ENCODE measurements around the gene ZNF438.

The ZNF438 gene

DNA sequence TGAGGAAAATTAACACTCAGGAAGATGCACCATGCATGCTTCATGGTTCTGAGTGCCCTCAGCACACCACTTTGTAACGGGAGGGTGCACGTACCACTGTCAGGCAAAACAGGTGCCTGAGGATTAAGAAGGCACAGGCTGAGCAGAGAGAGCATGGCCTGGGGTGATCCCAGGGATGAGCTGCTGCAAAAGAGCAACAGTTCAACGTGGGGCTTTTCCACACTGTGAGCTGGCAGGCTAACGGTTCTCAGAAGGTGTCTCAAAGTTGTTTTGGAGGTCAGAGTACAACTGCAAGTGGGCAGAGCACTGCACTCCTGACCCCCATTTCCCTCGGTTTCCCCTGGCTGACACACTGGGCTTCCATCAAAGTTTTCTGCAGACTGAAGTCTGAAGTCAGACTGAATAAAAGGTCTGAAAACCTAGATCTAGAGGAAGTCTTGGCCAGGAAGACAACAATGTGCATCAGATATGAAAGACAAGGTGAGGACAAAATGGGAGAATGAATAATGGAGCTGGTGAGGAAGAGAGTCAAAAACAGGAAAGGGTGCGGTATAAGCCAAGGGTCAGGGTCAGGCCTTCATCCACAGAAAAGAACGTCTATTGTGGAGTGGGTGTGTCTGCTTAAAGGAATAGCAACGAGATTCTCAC, 20.5 kb downstream of the ZNF438 start:
- DNase-seq: no peak

DNA sequence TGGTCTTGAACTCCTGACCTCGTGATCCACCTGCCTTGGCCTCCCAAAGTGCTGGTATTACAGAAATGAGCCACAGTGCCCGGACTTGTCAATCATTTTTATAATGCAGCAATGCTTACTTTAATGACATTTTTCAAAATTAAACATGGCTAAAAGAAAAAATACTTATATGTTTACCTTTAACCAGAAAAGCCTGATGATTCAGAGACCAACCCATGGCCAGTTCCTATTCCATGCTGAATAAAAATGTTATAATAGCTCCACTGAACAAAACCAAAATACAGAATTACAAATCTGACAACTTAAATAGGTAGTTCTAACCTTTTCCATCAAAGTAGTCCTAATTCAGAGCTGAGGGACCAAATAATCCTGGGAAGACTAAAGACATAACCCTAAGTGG, 21.6 kb downstream of the ZNF438 start:
- no peak for DNase-seq

DNA sequence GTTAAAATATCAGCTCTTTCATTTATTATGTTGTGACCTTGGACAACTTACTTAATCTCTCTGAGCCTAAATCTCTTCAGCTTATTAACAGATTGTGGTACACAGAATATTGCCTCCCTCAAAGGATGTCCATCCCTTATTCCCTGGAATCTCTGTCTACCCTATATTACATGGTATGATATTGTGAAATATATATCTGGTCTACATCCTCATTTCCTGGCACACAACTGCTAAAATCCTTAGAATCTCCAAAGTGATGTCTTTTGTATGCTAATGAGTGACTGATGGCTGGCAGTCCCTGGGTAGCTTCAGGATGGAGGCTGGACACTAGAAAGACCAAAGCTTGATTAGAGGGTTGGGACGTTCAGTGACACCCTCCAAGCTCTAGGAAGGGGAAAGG, 25.8 kb downstream of the ZNF438 start:
- no peak for DNase-seq

DNA sequence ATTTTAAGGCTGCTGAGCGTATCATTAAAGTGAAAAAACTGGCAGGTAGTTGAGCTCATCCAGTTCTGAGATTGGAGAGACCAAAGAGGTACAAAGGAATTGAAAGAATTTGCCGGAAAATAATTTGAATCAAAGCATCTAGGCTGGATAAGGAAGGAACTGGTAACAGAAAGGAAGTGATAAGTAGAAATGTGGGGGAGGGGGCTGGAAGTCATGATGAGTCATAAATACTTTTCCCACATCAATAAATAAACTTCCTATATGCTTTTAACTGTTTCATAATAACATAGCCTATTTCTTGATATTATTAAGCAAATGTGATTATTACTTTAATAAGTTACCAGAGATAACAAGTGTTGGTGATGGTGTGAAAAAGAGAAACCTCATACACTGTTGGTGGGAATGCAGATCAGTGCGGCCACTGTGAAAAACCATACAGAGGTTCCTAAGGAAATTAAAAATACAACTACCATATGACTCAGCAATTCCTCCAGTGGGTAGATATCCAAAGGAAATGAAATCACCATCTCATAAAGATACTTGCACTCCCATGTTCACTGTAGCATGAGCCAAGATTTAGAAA, 27.0 kb downstream of the ZNF438 start:
- DNase-seq: no peak

DNA sequence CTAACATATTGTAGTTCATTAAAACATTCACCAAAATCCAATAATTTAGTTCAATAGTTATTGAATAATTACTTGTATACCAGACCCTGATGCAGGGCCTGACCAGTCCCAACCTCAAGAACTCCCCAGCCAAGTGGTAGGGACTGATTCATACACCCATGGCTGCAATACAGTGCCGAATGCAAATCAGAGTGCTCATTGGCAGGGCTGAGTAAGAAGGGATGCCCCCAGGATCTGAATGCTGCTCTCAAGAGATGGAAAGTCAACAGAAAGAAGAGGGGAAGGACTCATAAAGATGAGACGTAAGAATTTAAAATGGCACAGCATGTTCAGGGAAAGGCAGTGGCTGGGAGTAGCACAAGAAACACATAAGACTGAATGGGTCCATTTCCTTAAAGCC, 29.9 kb downstream of the ZNF438 start:
- DNase-seq: no peak

DNA sequence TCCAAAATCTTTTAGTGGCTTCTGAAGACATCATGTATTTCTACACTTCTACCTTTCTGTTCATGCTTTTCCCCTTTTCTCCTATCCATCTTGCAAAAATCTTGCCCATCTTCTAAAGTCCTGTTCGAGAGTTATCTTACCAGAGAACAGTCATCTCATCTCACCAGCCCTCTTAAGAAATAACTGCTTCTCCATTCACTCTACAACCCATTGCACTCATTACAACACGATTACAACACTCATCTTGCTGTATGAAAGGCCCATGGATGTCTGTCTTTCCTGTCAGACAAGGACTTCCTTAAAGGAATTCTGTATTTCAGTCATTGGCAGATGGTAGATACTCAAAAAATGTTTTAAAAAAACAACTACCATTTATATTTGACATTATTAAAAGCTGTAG, 30.8 kb downstream of the ZNF438 start:
- no peak for DNase-seq

DNA sequence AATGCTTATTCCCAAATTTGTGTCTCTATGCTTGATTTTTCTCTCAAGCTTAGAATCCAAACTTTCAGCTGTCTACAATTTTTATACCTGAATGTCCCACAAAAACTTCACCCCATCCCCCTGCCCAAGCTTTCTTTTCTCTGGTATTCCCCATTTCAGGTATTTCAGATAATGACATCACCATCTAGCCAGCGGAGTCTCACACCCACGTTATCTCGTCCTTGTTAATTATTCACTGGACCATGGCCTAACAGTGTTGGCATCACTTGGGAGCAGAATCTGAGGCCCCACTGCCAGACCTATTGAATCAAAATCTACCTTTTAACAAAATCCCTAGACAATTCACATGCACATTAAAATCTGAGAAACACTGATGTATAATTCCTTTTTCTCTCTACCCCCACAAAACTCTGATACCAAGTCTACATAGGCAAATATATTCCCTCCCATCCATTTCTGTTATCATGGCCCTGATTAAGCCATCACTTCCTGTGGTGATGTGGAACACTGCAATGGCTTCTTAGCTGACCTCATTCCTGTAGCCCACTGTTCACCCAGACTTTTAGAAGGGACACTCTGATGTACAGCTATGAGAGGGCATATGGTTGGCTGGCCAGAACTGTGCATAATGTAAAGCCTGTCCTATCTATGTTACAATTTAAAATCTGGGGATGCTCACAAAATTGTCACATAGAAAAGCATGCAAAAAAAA, 31.4 kb downstream of the ZNF438 start:
- DNase-seq: no peak

DNA sequence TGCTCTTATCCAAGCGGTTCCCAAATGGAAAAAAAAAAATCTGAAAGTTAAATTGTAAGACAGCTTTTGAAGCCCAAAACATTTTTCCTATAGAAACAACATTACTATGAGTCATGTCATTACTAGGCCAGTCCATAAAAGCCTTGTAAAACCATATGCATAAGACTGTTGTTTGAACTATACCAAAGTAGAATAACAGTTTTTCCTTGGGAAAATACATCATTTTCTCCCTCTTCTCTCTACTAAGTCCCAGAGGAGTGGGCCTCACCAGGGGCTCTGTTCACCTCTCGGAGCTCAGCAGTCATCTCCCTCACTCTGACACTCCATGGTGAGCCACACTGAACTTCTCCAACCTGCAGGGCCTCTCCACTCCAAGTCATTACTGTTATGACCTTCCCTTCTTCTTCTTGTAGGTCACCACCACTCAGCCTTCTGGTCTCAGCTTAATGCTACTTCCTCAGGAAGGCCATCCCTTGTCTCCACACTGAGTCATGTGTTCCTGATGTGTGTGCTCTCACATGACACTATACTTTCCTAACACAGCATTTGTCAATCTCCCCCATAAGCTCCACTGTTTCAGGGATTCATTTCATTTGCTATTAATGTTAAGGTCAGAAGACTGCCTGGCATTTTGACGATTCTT, 32.5 kb downstream of the ZNF438 start:
- no peak for DNase-seq

DNA sequence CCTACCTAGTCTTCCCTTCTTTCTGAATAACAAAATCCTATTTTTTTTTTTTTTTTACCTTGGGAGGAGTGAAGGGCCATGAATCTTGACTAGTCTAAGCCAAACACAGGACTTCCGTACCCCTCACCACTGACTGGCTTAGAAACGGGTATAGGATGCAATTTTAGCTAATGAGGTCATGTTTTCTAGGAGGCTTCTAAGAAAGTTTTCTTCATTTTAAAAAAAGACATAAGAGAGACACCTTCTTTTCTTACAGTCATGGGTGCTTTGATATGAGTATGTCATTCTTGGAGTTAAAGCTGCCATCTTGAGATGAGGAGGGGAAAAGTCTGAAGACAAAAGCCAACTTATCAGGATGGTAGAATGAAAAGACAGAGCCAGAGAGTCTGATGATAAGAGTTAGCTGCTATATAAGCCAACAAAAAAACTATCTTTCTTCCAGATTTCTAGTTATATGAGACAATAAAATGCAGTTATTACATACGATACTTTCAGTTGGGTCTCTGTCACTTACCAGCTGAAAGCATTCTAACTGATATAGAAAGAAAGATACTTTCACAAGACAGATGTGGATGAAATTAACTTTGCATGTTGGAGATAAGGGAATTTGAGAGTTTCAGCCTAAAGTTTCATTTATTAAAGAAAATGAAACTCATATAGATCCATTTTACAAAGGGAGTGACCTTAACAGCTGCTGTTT, 34.0 kb downstream of the ZNF438 start:
- DNase-seq: no peak

DNA sequence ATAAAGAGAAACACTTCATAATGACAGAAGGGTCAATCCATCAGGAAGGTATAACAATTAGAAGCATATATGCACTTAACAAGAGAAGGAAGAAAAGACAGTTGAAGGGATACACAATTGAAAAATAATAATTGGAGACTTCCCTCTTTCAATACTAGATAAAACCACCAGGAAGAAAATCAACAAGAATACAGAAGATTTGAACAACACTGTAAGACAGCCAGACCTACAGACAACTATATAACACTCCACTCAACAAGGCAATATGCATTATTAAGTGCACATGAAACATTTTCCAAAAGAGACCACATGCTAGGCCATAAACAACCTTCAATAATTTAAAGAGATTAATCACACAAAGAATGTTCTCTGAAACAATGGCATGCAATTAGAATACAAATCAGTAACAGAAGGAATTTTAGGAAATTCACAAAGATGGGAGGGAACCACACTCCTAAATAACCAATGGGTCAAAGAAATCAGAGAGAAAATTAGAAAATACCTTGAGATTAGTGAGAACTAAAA, 35.1 kb downstream of the ZNF438 start:
- DNase-seq: no peak

DNA sequence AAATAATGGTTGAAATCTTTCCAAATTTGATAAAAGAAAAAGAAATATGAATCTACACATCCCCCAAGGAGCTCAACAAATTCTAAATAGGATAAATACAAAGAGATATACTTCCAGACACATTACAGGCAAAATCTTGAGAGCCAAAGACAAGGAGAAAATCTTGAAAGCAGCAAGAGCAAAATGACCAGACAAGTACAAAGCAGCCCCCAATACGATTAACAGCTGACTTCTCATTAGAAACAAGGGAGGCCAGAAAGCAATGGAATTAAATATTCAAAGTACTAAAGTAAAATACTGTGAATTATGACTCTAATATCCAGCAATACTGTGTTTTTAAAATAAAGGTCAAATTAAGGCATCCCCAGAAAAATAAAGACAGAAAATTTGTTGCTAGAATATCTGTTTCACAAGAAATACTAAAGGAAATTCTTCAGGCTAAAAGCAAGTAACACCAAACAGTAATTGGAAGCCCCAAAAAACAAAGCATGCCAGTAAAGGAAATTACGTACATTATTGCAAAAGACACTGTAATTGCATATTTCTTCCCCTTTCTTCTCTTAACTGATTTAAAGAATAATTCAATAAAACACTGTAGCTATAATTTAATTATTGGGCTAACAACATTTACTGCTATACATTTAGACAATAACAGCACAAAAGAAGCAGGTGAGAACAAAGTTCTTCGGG, 36.4 kb downstream of the ZNF438 start:
- DNase-seq: no peak

DNA sequence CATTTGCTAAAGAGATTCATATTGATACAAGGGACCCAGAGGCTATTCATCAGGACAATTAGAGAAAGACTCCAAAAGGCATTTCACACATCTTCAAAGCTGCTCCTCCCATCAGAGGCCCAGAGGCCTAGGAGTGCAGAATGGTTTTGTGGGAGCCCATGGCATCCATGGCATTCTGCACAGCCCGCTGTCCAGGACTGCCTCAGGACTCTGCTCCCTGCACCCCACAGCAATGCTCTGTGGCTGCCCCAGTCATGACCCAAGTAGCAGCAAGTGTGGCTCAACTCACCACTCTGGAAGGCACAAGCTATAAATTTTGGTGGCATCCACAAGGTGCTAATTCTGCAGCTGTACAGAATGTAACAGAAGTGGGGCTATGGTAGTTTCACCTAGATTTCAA, 38.5 kb downstream of the ZNF438 start:
- no peak for DNase-seq

DNA sequence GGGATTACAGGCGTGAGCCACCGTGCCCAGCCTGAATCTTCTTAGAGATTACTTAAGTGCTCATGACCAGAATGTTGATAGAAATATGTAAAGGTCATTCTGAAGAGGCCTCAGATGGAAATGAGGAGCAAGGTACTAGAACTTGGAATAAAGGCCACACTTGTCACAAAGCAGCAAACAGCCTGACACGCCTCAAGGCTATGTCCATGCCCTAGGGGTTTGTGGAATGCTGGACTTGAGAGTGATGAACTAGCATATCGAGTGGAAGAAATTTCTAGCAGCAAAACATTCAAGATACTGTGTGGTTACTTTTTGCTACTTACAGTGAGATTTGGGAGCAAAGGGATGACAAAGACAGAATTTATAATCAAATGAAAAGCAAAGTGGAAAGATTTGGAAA, 39.0 kb downstream of the ZNF438 start:
- DNase-seq: no peak

DNA sequence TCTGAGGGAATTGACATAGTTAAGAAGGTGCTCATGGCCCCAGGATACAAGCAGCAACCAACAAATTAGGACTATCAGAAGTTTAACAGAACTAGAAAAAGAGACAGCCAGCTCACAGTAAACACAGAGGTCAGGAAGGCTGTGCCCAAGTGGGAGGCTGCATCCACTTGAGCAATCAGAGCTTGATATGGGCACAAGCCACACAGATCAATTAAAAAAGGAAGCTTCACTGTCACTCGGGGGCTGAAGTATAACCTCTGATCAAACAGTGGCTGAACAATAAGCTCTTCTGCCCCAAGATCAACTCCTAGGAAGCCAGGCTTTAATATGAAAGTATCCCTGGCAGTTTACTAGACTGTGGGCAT, 40.0 kb downstream of the ZNF438 start:
- no peak for DNase-seq

DNA sequence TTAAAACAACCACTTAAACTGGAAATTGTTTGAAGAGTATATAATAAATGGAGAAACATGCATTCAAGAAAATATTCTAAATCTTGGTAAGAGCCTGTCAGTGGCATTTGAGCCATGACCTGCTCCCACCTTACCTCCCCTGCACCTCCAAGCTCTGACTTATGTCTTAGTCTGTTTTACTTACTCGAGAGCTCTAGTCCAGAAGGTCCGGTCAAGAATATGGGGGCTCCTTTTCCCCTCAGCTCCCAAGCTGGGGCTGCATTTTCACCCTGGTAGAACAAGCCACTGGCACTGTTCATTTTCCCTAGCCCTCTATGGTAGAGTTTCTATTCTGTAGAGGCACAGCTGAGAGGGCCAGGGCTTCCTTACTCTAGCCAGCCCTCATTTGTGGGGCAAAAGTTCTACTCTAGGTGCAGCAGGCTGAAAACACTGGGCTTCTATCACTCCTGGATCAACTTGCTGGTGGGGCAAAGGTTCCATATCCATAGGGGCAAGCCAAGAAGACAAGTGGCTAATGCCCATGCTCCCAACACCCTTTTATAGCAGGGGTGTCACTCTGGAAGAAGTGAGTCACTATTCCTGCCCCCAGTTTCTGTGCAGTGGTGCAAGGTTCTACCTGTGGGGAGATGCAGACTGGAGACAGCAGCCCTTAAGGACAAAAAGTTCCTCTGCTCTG, 40.6 kb downstream of the ZNF438 start:
- no peak for DNase-seq

DNA sequence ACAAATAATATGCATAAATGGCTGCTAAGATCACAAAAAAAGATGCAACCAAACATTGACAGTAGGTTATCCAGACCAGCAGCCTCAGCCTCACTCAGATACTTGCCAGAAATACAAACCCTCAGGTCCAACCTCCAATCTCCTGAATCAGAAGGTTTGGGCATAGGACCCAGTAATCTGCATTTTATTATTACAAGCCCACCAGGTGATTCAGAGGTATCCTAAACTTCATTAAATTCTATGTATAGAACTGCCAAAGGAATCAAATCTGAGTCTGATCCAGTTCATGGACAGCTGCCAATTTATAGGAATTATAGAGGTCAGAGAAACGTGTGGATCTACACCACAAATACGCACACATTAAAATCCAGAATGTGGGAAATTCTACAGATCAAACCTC, 41.3 kb downstream of the ZNF438 start:
- DNase-seq: no peak

DNA sequence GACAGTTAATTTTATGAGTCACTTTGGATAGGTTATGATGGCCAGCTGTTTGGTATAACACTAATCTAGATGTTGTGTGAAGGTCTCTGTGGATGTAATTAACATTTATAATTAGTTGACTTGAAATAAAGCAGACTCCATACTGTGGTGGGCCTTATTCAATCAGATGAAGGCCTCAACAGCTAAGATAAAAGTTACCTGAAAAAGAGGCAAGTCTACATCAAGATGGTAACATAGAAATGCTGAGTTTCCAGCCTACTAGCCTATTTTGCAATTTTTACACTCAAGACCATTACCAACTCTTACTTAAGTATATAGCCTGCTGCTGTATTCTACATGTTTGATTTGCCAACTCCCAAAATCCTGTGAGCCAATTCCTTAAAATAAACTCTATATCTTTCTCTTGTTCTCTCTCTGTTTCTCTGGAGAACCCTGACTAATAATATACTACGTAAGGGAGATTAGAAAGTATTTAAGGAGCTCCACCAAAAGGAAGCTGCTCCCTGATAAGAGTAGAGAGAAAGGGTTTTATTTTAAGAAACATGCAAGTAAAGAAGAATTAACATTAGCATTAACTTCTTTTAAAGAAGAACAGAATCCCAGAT, 42.7 kb downstream of the ZNF438 start:
- no peak for DNase-seq

DNA sequence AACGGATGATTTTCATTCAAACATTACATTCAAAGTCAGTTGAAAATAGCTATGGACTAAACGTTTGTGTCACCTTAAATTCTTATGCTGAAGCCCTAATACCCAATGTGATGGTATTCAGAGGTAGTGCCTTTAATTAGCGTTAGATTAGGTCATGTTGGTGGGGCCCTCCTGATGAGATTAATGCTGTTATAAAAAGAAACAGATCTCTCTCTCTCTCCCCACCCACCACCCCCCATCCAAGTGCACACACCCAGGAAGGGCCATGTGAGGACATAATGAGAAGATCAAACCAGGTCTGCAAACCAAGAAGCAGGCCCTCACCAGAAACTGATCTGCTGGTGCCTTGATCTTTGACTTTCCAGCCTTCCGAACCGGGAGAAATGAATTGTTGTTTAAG, 44.2 kb downstream of the ZNF438 start:
- DNase-seq: no peak

DNA sequence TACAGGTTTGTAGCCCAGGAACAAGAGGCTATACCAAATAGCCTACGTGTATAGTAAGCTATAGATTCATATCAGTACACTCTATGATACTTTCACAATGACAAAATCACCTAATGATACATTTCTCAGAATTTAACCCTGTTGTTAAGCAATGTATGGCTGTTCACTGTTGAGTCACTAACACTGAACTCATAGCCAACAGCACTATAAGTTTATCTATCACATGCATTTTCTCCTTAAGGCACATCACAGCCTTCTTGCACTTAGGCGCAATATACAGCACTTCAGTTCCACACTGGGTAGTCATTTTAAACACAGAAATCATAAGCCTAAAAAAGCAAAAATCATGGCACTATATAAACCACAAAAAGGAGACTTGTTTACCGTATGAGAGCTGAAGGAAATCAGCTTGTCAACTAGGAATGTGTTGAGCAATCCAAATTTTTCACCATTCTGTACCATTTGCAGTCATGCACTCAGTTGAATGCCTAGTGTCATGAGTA, 45.6 kb downstream of the ZNF438 start:
- no peak for DNase-seq

DNA sequence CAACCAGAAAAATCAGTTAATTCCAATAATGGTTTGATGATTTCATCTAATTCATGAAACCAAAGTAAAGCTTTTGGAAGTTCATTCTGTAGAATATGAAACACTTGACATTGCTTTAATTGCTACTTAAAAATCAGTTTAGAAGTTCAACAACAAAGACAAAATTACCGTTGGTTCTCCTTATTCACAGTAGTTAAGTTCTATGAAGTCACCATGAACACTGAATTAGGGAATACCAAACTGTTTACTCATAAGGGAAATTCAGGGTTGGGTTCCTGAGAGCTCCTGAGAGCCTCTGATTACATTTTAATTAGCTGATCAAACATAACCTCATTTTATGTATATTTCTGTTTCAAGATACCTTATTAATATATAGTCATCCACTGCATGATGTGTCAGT, 46.2 kb downstream of the ZNF438 start:
- no peak for DNase-seq

DNA sequence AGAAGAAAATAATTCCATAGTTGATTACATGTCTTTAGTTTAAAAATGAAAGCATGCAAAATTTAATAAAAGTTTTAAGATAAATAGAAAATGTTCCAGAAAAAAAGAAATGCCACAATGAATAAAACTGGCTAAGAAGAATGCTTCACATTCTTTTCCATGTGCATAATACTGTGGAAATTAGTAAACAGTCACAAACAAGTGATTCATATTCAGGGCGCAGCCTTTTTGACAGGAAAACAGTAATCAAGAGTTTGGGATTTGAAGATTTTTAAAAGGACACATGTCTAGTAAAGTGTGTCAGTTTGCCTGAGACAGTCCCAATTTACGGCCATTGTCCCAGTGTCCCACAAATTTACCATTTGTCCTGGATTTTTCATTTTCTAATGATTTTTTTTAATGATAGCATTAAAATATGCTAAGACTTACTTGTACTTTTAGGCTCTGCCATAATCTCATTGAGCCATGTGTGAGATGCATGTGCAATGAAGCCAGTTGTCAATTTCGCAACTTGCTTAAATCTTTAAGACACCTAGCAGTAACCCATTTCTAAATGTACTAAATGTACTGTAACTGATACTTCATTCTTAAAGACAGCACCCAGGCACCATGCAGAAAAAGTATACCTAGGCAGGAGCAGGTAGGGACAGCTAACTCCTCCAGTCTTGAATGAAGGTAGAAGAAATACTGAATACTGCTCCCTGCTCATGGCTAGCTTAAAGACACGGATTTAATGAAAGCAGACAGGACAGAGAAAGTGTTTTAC, 46.9 kb downstream of the ZNF438 start:
- DNase-seq: no peak

All from activated T-cell treated with anti-CD3 and anti-CD28 coated beads, Interleukin-2, amount 50 U/mL, for 48 hours (primary cell).